MV-4-11 (cell line): ENCODE data around the gene ARF1.

Source experiments
- DNase-seq: peaks from one replicate; lab custom pipeline; 2025; lab: John Stamatoyannopoulos, UW

The ARF1 gene

GRCh38 chr1:228050571-228051231 is 31.8 kb upstream of the ARF1 start:
- no peak for DNase-seq

- no peak for DNase-seq
Observed at GRCh38 chr1:228058172-228058948, 24.1 kb upstream of the ARF1 start.

GRCh38 chr1:228058949-228059633 is 23.4 kb upstream of the ARF1 start:
- DNase-seq: no peak

GRCh38 chr1:228059634-228060457 is 22.7 kb upstream of the ARF1 start:
- no peak for DNase-seq

- no peak for DNase-seq
Observed at GRCh38 chr1:228060458-228061190, 21.9 kb upstream of the ARF1 start.

- DNase-seq: no peak
Observed at GRCh38 chr1:228061411-228062084, 21.0 kb upstream of the ARF1 start.

GRCh38 chr1:228062085-228062791 is 20.3 kb upstream of the ARF1 start:
- no peak for DNase-seq

GRCh38 chr1:228062812-228063211 is 19.7 kb upstream of the ARF1 start:
- no peak for DNase-seq

- no peak for DNase-seq
Observed at GRCh38 chr1:228063251-228064191, 19.0 kb upstream of the ARF1 start.

GRCh38 chr1:228064296-228064695 is 18.2 kb upstream of the ARF1 start:
- no peak for DNase-seq

- DNase-seq: no peak
Observed at GRCh38 chr1:228064741-228065542, 17.6 kb upstream of the ARF1 start.

GRCh38 chr1:228065543-228066347 is 16.8 kb upstream of the ARF1 start:
- DNase-seq: no peak

- no peak for DNase-seq
Observed at GRCh38 chr1:228066416-228066815, 16.1 kb upstream of the ARF1 start.

- no peak for DNase-seq
Observed at GRCh38 chr1:228066891-228067654, 15.4 kb upstream of the ARF1 start.

GRCh38 chr1:228068359-228068758 is 14.1 kb upstream of the ARF1 start:
- no peak for DNase-seq

GRCh38 chr1:228070173-228070572 is 12.3 kb upstream of the ARF1 start:
- DNase-seq: no peak

GRCh38 chr1:228070851-228071250 is 11.7 kb upstream of the ARF1 start:
- no peak for DNase-seq
